Adipose tissue (tissue), 3 donors: Measurements from ENCODE around the gene AQP11. TPM values are rescaled to one million over a fixed set of nuclear protein-coding genes. Genes with fewer than 3 reads are reported as not detected.
"Not testable (repeated sequence)": the region's sequence is repeated elsewhere in the genome, so short reads cannot be mapped to it uniquely, and the experiment has no call there.

Source experiments
- H3K27ac ChIP-seq: one replicate; pipeline ENCODE4 v1.5.1; 2013; ENCODE audit warnings: low read depth, low read length
- WGBS, 3 donors: extraction: QIAGEN DNeasy Blood & Tissue Kit; methylation state at CpG; one replicate each; pipeline ENCODE4 v1.1.7; 2013; 5-methylcytosine and 5-hydroxymethylcytosine counted together
- polyA plus RNA-seq, 3 donors: library from polyadenylated mRNA; stranded (reverse); fragments of 200-250 nt; gene quantifications; one replicate each; pipeline ENCODE4 v1.2.3, GENCODE V29; 2013
- donor health status: healthy with polysubstance abuse.
- donor health status: Bipolar disorder and iron deficiency.
- donor health status: healthy.

The AQP11 gene
- polyA plus RNA-seq: 1 to 10 TPM in 2 of 3 donors, under 1 TPM in 1; 0.22 to 1.9 (median 1.1) TPM

- 0% methylated on average over 53 to 75 of the region's 75 CpGs for WGBS, 3 donors
- H3K27ac ChIP-seq: no peak within 1 kb of the TSS
Measured at GRCh38 chr11:77589521-77590193, at the start of gene AQP11. AQP11 (plus strand) TSS chr11:77589953; CDS start chr11:77589993, 40 bp downstream.

GRCh38 chr11:77542296-77542695 lies 47.5 kb upstream of the AQP11 start:
- 61 to 80% (median 64%) methylated on average over 1 of the region's 1 CpG for WGBS, 3 donors
- no peak overlapping the region for H3K27ac ChIP-seq

- WGBS, 3 donors: 83 to 89% (median 87%) methylated on average over 7 of the region's 7 CpGs
- no peak overlapping the region for H3K27ac ChIP-seq
Measured at GRCh38 chr11:77547047-77547836, 42.5 kb upstream of the AQP11 start.

- WGBS, 3 donors: 28 to 29% (median 28%) methylated on average over 9 of the region's 9 CpGs
Measured at GRCh38 chr11:77547863-77548551, 41.7 kb upstream of the AQP11 start.

GRCh38 chr11:77548552-77549445 lies 41.0 kb upstream of the AQP11 start:
- H3K27ac ChIP-seq: no peak overlapping the region
- 77 to 79% (median 79%) methylated on average over 6 of the region's 6 CpGs for WGBS, 3 donors

More at GRCh38 chr11:77547863-77548551, 41.7 kb upstream of the AQP11 start:
- no peak overlapping the region for H3K27ac ChIP-seq

- WGBS, 3 donors: 83 to 85% (median 84%) methylated on average over 8 of the region's 8 CpGs
- not testable (repeated sequence) for H3K27ac ChIP-seq
Measured at GRCh38 chr11:77551426-77551825, 38.3 kb upstream of the AQP11 start.

- H3K27ac ChIP-seq: no peak overlapping the region
- 67 to 86% (median 79%) methylated on average over 5 of the region's 5 CpGs for WGBS, 3 donors
Measured at GRCh38 chr11:77557553-77557952, 32.2 kb upstream of the AQP11 start.

GRCh38 chr11:77558380-77558779 lies 31.4 kb upstream of the AQP11 start:
- H3K27ac ChIP-seq: no peak overlapping the region
- 58 to 59% (median 59%) methylated on average over 4 of the region's 4 CpGs for WGBS, 3 donors

GRCh38 chr11:77559686-77560401 lies 29.9 kb upstream of the AQP11 start:
- 74 to 86% (median 84%) methylated on average over 6 of the region's 6 CpGs for WGBS, 3 donors
- no peak overlapping the region for H3K27ac ChIP-seq

- H3K27ac ChIP-seq: no peak overlapping the region
- 92 to 100% (median 97%) methylated on average over 2 of the region's 2 CpGs for WGBS, 3 donors
Measured at GRCh38 chr11:77560605-77561004, 29.1 kb upstream of the AQP11 start.

GRCh38 chr11:77561257-77561656 lies 28.5 kb upstream of the AQP11 start:
- H3K27ac ChIP-seq: no peak overlapping the region
- WGBS, 3 donors: 91 to 96% (median 95%) methylated on average over 1 of the region's 1 CpG

GRCh38 chr11:77568306-77568705 lies 21.4 kb upstream of the AQP11 start:
- 34 to 91% (median 88%) methylated on average over 4 of the region's 4 CpGs for WGBS, 3 donors
- no peak overlapping the region for H3K27ac ChIP-seq

- 59 to 84% (median 81%) methylated on average over 3 of the region's 3 CpGs for WGBS, 3 donors
- H3K27ac ChIP-seq: no peak overlapping the region
Measured at GRCh38 chr11:77568916-77569675, 20.7 kb upstream of the AQP11 start.

GRCh38 chr11:77569676-77570070 lies 20.1 kb upstream of the AQP11 start:
- H3K27ac ChIP-seq: no peak overlapping the region
- 69 to 80% (median 79%) methylated on average over 2 of the region's 2 CpGs for WGBS, 3 donors

- 9 to 31% (median 29%) methylated on average over 1 of the region's 1 CpG for WGBS, 3 donors
Measured at GRCh38 chr11:77570896-77571295, 18.9 kb upstream of the AQP11 start.

GRCh38 chr11:77575428-77575827 lies 14.3 kb upstream of the AQP11 start:
- H3K27ac ChIP-seq: not testable (repeated sequence)
- WGBS, 3 donors: 11 to 26% (median 16%) methylated on average over 1 of the region's 1 CpG

More at GRCh38 chr11:77570896-77571295, 18.9 kb upstream of the AQP11 start:
- not testable (repeated sequence) for H3K27ac ChIP-seq
